ENCODE measurements around the gene MAML2. TPM values are rescaled to one million over a fixed set of nuclear protein-coding genes. Genes with fewer than 3 reads are reported as not detected.

MAML2 gene
- 4.1 TPM for total RNA-seq
- long read RNA-seq, partial matches to known transcripts = 0 of 1 reads
- long read RNA-seq, other reads (novel, unspliced or antisense) = 1 of 1 reads

DNA sequence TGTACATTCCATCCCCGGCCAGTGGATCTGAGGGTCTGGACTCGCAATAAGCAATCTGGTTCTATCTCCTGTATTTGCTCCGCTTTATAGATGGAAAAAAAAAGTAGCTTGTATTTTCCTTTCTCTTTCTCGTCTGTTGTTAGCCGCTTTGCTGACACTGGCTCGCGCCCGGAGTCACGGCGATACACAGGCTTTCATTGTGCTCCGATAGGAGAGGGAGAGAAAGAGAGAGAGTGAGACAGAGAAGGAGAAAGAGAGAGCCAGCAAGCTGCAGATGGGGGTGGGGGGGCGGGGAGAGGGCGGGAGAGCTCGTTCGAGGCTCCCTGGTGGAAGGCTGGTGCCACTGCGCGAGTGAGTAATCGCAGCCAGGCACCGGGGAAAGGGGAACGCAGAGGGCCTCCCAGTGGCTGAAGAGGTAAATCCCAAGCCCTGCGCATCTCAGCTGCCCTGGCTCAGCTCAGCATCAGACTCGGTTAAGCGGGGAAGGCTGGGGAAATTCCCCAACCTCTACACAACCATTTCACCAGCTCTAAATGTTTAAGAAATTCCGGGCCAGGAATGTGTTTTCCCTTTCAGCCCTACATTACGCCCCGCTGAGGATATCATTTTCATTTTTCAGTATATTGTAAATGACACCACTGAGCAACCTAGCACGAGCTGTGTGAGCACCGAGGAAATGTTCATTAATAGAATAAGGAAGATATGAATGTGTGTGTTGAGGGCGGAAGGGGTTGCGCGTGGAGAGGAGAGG, at the start of gene MAML2:
Gene MAML2, minus strand, starts transcription at position 235 of the 751 bp plus-strand sequence. CDS start 1,300 bp downstream, outside the sequence.
- intact Hi-C loops (cut with micrococcal nuclease) = loop anchor here (5.0 kb wide), 1 partner anchor 506 kb away; no protein-coding TSS in a partner anchor
- ATAC-seq (peak; percentile 92), DNase-seq (peak; percentile 92)

DNA sequence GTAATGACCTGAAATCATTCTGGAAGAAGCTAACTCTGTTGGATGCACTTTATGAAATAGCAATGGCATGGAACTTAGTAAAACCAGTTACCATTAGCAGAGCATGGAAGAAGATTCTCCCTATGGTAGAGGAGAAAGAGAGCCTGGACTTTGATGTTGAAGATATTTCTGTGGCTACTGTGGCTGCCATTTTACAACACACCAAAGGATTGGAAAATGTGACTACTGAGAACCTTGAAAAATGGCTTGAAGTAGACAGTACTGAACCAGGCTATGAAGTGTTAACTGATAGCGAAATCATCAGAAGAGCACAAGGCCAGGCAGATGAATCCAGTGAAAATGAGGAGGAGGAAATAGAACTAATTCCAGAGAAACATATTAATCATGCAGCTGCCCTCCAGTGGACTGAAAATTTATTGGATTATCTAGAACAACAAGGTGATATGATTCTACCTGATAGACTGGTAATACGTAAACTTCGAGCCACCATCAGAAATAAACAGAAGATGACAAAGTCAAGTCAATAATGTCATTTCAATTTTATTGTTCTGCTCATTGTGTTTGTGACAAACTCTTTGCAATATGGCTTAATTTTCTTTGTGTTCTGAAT, 48.8 kb upstream of the MAML2 start:
- no peak for DNase-seq
- intact Hi-C loops (cut with micrococcal nuclease) = no loop called here
- no peak for ATAC-seq

DNA sequence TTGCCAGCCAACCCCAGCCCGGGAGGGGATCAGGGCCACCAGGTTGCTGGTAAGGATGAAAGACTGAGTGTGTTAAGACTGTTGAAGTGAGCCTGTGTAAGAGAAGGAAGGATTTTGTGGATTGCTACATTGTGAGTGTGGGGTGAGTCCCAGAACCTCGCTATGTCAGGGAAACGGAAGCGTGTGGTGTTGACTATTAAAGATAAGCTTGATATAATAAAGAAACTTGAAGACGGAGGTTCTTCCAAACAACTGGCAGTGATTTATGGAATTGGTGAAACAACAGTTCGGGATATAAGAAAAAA, 47.4 kb upstream of the MAML2 start:
- intact Hi-C loops (cut with micrococcal nuclease) = no loop called here
- peak; percentile 10 for ATAC-seq
- no peak for DNase-seq

DNA sequence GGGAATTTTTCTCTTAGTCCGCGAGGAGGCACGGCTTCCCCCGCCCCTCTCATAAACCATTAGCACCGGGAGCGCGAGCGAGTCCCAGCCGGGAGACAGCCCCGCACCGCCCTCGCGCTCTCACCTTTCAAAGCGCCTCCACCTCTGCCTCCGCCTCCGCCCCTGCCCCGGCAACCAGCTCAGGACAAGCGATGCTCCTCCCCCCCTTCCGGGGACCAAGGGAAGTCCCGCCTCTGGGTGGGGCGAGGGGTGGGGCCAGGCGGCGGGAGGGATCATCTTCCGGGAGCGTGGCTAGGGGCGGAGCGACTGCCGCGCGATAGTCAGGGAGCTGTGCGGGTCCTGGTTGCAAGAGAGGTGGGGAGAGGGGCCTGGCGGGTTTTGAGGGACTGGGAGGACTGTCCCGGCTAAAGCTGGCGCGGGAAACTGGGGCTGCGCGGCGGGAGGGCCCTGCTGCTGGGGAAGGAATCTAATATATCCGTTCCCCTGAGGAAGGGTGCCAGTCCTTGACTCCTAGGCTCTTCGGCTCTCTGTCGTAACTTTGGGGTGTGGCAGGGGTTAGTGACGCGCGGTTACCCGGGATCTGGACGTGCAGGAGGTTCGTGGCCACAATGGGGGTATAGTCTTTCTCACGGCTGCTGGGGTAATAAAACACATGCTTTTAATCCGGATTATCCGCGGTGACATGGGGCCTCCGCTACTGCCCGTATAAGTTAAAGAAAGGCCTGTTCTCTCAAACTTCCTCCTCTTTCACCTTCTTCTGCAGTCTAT, 46.9 kb upstream of the MAML2 start, which contains the start of the genes CCDC82 and JRKL:
Gene CCDC82, minus strand, starts transcription at position 193 of the 768 bp plus-strand sequence. CDS start 5,165 bp downstream, outside the sequence.
Gene JRKL, plus strand, starts transcription at position 294 of the 768 bp plus-strand sequence. CDS start 637 bp downstream, outside the sequence.
- intact Hi-C loops (cut with micrococcal nuclease) = no loop called here
- peak; percentile 97 for DNase-seq
- ATAC-seq = peak; percentile 100

DNA sequence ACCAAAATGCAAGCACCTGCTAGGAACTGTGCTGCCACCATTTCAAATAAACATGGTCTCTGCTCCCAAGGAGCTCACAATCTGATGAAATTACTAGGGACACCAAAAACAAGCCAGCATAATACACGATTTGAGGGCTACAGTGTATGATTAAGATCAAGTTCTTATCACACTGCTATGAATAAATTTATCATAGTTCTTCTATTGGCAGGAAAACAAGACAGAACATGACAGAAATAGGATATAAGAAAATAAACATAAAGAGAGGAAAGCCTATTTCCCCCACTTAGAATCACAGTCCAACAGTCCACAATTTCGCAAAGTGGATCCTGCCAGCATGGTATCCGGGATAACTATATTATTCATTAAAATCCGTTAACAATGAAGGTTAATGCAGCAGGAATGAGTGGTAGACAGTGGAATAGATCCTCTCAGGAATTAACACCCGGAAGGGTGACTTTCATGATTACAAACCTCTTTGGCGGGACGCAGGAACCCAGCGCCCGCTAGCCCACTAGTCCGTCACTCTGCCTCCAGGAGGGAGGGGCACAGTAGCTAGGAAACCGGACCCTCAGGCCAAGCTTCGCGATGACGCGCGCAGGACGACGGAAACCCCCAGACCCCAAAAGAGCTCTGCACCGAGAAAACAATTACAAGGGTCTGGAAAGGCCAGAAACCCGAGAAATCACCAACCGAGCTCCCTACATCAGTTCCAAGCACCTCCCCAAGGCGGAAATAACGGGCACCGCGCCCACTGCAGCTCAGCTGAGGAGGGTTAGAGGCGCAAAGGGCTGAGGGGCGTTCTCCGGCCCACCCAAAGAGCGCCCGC, 46.1 kb upstream of the MAML2 start:
- peak; percentile 48 for ATAC-seq
- intact Hi-C loops (cut with micrococcal nuclease) = no loop called here
- no peak for DNase-seq

DNA sequence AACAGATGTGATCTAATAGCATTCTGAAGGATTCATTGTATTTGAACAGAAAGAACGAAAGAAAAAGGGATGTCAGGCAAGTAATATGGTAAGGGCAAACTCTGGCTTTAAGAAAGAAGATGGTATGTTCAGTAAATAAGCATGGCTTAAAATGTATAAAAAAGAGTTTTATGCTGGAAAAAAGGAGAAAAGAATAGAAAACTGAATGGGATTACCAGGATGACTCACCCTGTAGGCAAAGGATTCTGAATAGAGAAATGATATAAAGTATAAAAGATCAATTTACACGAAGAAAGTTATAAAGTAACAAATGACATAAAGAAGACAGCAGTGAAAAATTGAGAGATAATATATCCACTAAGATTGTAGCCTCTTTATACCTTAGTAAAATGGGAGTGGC, 42.2 kb upstream of the MAML2 start:
- intact Hi-C loops (cut with micrococcal nuclease) = no loop called here
- ATAC-seq (no peak), DNase-seq (no peak)

DNA sequence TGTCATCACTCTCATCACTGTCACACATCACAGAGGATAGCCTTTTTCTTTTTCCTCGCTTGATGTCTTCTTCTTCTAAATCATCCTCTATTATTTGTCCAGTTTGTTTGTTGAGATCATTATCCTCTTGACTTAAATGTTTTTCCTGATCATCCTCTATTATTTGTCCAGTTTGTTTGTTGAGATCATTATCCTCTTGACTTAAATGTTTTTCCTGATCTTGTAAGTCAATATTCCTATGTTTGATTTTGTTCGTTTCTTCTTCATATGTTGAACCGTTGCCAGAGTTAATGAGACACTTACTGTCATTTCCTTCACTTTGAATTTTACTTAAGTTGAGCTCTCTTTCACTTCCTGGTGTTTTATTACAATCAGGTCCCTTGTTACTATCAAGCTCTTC, 41.2 kb upstream of the MAML2 start:
- intact Hi-C loops (cut with micrococcal nuclease) = no loop called here
- DNase-seq (no peak), ATAC-seq (no peak)

DNA sequence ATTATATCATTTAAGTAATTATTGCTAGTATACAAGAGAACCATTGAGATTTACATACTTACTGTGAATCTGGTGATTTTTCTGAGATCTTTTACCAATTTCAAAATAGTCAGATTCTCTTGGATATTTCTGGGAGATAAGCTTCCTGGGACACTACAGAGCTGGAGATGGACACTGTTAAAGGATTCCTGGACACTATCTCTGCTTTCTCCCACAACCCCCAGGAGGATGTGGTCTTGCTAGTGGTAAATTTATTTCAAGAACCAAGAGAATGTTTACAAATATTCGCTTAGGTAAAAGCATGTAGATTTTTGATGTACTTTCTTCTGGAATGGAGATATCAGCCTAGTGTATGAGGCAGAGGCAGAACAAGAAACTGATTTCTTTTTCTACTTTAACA, 33.8 kb upstream of the MAML2 start:
- intact Hi-C loops (cut with micrococcal nuclease) = no loop called here
- no peak for DNase-seq
- no peak for ATAC-seq

DNA sequence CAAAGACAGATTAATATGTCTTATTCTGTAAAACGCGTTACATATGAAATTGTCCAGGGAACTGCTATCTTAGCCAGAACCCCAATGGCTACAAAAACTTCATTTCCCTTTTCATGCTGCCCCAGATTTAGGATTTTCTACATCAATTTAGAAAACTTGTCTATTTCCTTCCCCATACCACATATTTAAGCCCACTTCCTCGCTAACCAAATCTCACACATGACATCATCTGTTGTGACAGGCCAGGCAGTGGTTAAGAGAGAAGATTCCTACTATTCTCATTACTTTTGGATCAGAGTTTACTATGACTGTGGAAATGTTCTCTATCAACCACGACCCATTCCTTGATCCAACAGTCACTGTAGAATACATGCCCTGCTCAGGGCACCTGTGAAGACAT, 30.8 kb upstream of the MAML2 start:
- ATAC-seq (no peak), DNase-seq (no peak)
- intact Hi-C loops (cut with micrococcal nuclease) = no loop called here

DNA sequence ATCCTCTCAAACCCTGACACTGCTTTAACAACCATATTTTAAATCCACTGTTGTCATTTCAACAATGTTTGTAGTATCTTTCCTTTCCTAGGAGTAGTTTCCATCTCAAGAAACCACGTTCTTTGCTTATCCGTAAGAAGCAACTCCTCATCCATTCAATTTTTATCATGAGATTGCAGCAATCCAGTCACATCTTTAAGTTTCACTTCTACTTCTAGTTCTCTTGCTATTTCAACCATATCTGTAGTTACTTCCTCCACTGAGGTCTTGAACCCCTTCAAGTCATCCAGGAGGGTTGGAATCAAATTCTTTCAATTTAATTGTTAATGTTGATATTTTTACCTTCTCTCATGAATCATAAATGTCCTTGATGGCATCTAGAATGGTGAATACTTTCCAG, 24.3 kb upstream of the MAML2 start:
- no peak for ATAC-seq
- intact Hi-C loops (cut with micrococcal nuclease) = no loop called here
- no peak for DNase-seq

DNA sequence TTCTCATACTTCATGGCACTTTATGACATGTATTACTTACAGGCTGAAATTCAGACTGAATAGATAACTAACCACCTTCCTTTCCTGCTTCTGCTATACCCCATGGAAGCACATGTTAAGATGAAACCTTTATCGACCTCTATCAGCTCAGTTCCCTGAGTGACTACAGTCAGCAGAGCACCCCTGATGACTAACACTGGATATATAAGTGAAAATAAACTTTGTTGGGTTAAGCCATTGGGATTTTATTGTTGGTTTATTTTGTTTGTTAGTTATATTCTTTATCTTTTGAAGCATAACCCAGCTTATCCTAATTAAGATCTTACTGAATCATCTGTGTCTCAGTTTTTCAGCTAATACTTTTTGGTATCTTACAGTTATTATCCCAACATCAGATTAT, 23.0 kb upstream of the MAML2 start:
- DNase-seq (no peak), ATAC-seq (no peak)
- intact Hi-C loops (cut with micrococcal nuclease) = no loop called here

DNA sequence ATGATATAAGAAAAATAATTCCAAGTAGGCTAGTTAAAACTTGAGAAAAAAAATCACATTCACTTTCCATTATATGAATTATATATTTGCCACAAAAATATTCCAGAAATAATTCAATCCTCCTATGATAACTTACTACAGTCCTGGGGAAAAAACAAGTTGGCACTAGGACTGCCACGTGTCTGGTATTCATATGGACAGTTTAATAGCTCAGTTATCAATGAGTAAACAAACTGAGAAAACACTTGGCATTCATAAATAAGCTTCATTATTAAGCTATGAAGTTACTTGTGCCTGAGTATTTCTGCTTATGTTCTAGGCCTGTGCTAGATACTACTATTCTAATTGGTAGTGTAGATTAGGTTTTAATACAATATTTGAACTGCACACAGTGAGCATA, 22.5 kb upstream of the MAML2 start:
- no peak for ATAC-seq
- intact Hi-C loops (cut with micrococcal nuclease) = no loop called here
- no peak for DNase-seq

DNA sequence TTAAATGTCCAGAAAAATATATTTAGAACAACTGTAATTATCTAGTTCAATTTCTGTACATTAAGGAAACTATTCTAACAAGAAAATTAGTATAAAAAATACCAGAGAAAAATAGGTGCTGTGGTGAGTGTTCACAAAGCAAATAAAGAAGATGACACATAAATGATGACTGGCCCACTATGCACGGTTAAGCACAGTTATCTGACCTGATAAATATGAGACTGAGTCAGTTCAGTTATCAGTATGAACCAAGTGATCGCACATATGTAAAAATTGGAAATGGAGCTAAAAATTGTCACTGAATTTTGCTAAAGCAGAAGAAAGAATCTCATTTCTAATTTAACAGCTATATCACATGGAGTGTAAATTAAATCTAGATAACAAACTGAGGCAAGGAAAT, 18.8 kb upstream of the MAML2 start:
- intact Hi-C loops (cut with micrococcal nuclease) = no loop called here
- DNase-seq (no peak), ATAC-seq (no peak)

DNA sequence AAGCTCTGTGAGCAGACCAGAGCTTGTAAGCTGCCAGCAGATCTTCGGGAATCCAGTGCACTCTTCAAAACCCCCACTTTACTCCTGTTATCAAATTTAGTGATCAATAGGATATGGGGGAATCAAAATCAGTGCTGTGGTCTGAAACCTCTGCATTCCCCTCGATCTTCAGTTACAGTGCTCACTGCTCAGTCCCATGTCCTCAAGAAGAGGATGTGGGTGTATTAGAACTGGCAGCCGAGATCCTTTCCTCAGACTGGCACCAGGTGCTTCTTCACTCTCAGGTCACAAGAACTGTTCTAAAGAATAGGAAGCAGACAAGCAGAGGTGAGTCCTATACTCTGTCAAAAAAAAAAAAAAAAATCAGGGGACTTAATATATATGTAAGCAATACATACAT, 15.3 kb upstream of the MAML2 start:
- intact Hi-C loops (cut with micrococcal nuclease) = no loop called here
- no peak for ATAC-seq
- no peak for DNase-seq

DNA sequence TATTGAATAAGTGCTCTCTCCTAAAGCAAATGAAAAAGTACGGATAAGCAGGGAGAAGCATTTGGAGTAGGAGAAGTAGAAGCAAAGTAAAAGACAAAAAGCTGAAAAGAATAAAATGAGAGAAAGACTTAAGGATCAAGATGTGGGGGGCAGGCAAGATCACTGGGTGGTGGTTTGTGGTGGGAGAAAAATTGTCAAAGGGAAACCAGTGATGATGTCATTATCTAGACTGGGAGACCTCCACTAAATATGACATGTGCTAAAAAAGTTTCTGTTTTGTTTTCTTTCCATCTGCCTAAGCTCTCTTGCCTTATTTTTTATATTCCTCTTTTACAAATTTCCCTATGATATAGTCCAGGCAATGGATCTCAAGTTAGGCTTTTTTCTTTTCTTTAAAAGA, 14.8 kb upstream of the MAML2 start:
- intact Hi-C loops (cut with micrococcal nuclease) = no loop called here
- ATAC-seq (no peak), DNase-seq (no peak)

DNA sequence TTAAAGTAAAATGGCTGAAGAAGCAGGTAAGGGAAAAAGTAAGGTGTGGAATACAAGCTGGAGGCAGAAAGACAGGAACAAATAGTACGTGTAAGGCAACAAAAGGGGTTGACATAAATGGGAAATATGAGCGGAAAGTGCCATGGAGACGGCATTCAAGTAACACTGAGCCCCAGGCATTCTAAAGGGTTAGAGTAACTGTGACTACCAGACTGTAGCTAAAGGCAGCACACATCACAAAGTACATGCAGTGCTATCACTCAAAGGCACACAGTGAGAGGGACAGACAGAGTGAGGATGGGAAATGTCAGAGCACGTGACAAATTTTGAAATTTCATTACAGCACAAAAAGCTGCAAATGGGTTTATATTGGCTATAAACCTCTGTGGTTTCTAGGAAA, 13.9 kb upstream of the MAML2 start:
- no peak for ATAC-seq
- DNase-seq = no peak
- intact Hi-C loops (cut with micrococcal nuclease) = no loop called here

DNA sequence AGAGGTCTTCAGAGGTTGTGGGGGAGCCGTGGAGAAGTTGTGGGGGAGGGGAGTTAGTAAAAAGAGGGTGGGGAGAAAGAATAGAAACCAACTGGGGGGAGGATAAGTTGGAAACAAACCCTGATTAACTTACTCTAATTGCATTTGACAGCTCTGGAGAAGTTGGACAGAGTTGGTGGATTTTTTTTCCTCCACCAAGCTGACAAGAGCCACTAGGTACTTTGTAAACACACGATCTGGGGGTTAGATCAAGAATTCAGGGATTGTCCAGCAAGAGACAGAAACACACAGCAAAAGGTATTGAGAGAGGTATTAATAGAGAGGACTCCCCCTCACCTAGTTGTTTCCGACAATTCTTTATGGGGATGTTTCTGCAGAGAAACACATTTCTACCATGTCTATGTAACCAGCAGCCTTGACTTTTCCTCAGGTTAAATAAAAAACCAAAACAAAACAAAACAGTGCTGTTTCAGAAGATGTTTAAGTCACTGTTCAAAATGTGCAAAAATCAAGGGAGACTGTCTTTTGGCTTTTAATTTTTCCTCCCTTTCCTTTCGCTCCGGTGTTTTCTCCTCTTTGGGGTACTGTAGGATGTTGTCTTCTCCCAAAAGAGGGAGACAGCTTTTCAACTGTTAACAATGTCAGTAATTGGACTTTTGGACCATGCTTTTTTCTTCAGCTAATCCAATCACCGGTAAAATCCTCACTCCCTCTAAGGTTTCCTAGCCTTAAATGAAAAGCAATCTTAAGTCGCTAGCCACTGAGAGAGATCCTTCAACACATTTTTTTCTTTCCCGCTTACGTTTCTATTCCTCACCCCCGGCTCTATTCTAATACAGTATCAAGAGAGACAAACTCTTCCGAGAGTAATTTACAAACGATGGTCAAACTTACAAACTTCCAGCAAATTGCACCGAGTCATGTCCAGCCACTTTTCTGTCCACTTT, 708 bp downstream of the MAML2 start:
- DNase-seq (no peak), ATAC-seq (peak; percentile 1)
- intact Hi-C loops (cut with micrococcal nuclease) = loop anchor here (5.0 kb wide), 1 partner anchor 505 kb away; no protein-coding TSS in a partner anchor

Data from left ventricle myocardium superior (tissue), 1 donor.